Gastroesophageal sphincter (tissue), 3 donors: ENCODE results near the gene MRTFB.

Experiments
- CTCF ChIP-seq, 4 experiments: fragments of 200-600 bp in 2 of 4; fragments of 450-650 bp in 2 of 4; sonication (generic) in 1 of 4; IDR thresholded peaks; one replicate each; pipeline ENCODE4 v1.5.1; 2017 to 2019; ENCODE audit warnings: antibody characterized with exemption in 4 of 4, mild to moderate bottlenecking in 2 of 4, moderate library complexity in 2 of 4
- POLR2A ChIP-seq, 2 donors: fragments of 450-650 bp; IDR thresholded peaks; one replicate each; pipeline ENCODE4 v1.6.1; 2017; ENCODE audit warnings: antibody characterized with exemption in 2 of 2, mild to moderate bottlenecking in 2 of 2, moderate library complexity in 1 of 2

- no peak for TF ChIP-seq CTCF (IDR thresholded peaks at IDR 0.05)
- no peak for TF ChIP-seq POLR2A (IDR thresholded peaks at IDR 0.05)
Observed at GRCh38 chr16:14071576-14072271, 605 bp downstream of the MRTFB start.
